ENCODE results near the gene PRAF2. TPM values are rescaled to one million over a fixed set of nuclear protein-coding genes. Genes with fewer than 3 reads are reported as not detected.

Gene PRAF2
- total RNA-seq, 1 donor from 2014 or later: 17.3 TPM

- Histone ChIP-seq H3K27me3 (no peaks in the 10 kb centered on the region), H3K4me1 (no peaks in the 10 kb centered on the region), H3K9me3 (no peaks in the 10 kb centered on the region), H3K36me3 (no peaks in the 10 kb centered on the region), H3K27ac (no peak overlapping the region), H3K4me3 (no peak overlapping the region)
- DNase-seq (no peak), ATAC-seq (no peak)
- intact Hi-C loops (cut with DNase I): no loop called here
- TF ChIP-seq, protein P1, sequence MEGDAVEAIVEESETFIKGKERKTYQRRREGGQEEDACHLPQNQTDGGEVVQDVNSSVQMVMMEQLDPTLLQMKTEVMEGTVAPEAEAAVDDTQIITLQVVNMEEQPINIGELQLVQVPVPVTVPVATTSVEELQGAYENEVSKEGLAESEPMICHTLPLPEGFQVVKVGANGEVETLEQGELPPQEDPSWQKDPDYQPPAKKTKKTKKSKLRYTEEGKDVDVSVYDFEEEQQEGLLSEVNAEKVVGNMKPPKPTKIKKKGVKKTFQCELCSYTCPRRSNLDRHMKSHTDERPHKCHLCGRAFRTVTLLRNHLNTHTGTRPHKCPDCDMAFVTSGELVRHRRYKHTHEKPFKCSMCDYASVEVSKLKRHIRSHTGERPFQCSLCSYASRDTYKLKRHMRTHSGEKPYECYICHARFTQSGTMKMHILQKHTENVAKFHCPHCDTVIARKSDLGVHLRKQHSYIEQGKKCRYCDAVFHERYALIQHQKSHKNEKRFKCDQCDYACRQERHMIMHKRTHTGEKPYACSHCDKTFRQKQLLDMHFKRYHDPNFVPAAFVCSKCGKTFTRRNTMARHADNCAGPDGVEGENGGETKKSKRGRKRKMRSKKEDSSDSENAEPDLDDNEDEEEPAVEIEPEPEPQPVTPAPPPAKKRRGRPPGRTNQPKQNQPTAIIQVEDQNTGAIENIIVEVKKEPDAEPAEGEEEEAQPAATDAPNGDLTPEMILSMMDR (IDR thresholded peaks at IDR 0.05): no peak
Observed at GRCh38 chrX:49103637-49104036, 29.8 kb upstream of the PRAF2 start.

DNA sequence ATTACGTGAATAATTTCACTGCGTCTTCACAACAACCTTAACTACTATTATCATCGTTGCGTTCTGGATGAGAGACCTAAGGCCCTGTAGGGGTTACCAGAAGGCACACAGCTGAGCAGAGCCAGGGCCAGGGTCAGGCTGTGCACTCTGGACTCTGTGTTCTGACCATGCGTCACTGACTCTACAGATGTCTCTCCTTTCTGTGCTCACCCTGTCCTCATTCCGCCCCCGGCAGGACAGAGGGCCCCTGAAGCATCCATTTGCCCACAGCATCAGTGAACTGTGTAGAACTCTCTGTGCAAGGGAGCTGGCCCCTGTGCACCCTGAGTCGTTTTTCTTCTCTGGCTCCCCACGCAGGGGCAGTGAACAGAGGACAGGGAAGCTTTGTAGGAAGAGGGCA is 28.4 kb upstream of the PRAF2 start:
- H3K36me3 ChIP-seq: no peaks in the 10 kb centered on the region
- intact Hi-C loops (cut with DNase I): no loop called here
- H3K27ac ChIP-seq: no peak overlapping the region
- DNase-seq (no peak), ATAC-seq (no peak)
- H3K27me3 ChIP-seq: no peaks in the 10 kb centered on the region
- H3K9me3 ChIP-seq: no peaks in the 10 kb centered on the region
- TF ChIP-seq, protein P1 (IDR thresholded peaks at IDR 0.05): no peak
- H3K4me1 ChIP-seq: no peaks in the 10 kb centered on the region
- no peak overlapping the region for H3K4me3 ChIP-seq

- H3K27me3 ChIP-seq: no peaks in the 10 kb centered on the region
- intact Hi-C loops (cut with DNase I): no loop called here
- TF ChIP-seq, protein P1 (IDR thresholded peaks at IDR 0.05): no peak
- no peaks in the 10 kb centered on the region for H3K9me3 ChIP-seq
- H3K27ac ChIP-seq: peak overlapping the region; percentile 51
- H3K4me1 ChIP-seq: no peaks in the 10 kb centered on the region
- ATAC-seq: no peak
- H3K4me3 ChIP-seq: peak overlapping the region; percentile 64
- no peaks in the 10 kb centered on the region for H3K36me3 ChIP-seq
- DNase-seq: no peak
Observed at GRCh38 chrX:49101629-49101984, 27.8 kb upstream of the PRAF2 start.

DNA sequence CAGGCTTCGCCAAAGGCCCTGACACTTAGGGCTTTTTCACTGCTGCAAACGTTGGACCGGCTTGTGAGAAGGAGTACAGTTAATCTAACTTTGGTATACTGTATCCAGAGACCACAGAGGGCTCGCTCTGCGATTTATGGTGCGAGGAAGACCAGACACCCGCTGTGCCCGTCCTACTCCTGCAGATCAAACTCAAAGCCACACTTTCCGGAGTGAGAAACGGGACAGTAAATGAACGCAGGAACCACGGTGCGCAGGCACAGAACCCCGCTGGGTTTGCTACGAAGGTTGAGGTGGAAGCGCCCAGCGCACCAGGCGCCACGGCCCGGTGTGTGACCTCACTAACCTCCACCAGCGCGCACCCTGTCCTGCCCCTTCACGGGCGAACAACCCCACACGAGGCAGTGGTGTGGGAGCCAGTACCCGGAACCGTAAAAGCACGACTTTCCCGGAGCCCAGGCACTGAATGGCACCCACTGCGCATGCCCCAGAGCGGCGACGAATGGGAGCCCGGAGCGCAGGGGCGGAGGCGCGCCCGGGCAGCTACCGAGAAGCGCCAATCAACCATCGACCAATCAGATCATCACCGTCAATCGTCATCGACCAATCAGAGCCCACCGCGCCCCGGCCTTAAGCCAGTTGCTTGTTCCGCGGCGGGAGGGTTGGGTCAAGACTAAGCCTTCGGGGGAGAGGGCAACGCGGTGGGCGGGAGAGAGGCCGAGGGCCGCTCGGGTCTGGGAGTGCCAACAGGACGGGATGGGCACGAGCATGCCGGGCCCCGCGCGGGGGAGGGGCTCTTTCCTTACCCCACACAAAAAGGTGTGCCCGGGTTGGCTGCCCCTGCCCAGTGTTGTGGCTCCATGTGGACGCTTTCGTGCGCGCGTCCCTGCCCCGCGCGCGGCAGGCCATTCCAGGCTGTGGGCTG is 27.2 kb upstream of the PRAF2 start:
- ATAC-seq: peak; percentile 99
- no peaks in the 10 kb centered on the region for H3K9me3 ChIP-seq
- intact Hi-C loops (cut with DNase I): no loop called here
- H3K36me3 ChIP-seq: no peaks in the 10 kb centered on the region
- no peaks in the 10 kb centered on the region for H3K27me3 ChIP-seq
- DNase-seq: peak; percentile 94
- TF ChIP-seq, protein P1 (IDR thresholded peaks at IDR 0.05): no peak
- H3K4me1 ChIP-seq: no peaks in the 10 kb centered on the region
- H3K4me3 ChIP-seq: peak overlapping the region; percentile 64
- peak overlapping the region; percentile 78 for H3K27ac ChIP-seq

DNA sequence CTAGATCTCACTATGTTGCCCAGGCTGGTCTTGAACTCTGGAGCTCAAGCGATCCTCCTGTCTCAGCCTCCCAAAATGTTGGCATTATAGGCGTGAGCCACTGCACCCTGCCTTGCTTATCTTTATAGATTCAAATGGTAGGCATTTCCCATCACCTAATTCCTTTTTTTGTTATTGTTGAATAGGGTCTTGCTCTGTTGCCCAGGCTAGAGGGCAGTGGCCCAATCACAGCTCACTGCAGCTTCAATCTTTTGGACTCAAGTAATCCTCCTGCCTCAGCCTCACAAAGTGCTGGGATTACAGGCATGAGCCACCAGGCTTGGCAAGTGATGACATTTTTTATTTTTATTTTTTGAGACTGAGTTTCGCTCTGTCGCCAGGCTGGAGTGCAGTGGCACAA is 22.6 kb upstream of the PRAF2 start:
- ATAC-seq: no peak
- DNase-seq: no peak
- Histone ChIP-seq H3K9me3 (no peaks in the 10 kb centered on the region), H3K4me3 (no peak overlapping the region), H3K4me1 (no peaks in the 10 kb centered on the region), H3K27ac (no peak overlapping the region), H3K36me3 (no peaks in the 10 kb centered on the region), H3K27me3 (no peaks in the 10 kb centered on the region)
- TF ChIP-seq, protein P1 (IDR thresholded peaks at IDR 0.05): no peak
- intact Hi-C loops (cut with DNase I): no loop called here

All from upper lobe of right lung (tissue), 1 donor.